Prostate gland (tissue), 2 donors: Measurements from ENCODE around the gene SH2D2A.

Experiments used
- POLR2A ChIP-seq: fragments of 450-650 bp; IDR thresholded peaks from one replicate; pipeline ENCODE4 v1.6.1; 2016; ENCODE audit warnings: antibody characterized with exemption, mild to moderate bottlenecking
- POLR2AphosphoS5 ChIP-seq: sonication (generic); formaldehyde crosslinking; IDR thresholded peaks from one replicate; pipeline ENCODE4 v1.6.1; 2017; ENCODE audit warnings: antibody characterized with exemption
- TF ChIP-seq, protein P1 (sequence below), 4 experiments: fragments of 200-600 bp in 2 of 4; fragments of 450-650 bp in 2 of 4; sonication (generic) in 2 of 4; IDR thresholded peaks; 1 replicate in 3 of 4; 2 replicates in 1 of 4; pipeline ENCODE4 v1.5.1; 2016 to 2019; ENCODE audit warnings: antibody characterized with exemption in 4 of 4, mild to moderate bottlenecking in 2 of 4, moderate library complexity in 2 of 4

DNA sequence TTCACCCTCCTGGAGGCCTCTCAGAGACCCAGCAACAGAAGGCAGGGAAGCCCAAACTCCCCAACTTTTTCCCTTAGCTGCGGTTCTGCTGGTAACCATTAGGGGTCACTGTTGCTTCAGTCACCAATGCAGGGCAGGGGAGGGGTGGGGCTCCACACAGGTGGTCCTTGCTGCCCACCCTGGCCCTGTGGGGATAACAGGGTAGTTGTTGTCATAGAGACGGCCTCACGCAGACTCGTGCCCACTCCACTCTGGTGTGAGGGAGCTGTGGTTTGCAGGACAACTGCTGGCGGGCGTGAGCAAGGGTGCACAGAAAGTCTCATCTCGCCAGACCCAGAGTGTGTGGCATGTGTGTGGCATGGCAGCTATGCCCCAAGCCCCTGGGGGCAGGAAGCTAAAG lies 22.3 kb upstream of the SH2D2A start:
- TF ChIP-seq POLR2A (no peak), POLR2AphosphoS5 (no peak)
- TF ChIP-seq, protein P1, sequence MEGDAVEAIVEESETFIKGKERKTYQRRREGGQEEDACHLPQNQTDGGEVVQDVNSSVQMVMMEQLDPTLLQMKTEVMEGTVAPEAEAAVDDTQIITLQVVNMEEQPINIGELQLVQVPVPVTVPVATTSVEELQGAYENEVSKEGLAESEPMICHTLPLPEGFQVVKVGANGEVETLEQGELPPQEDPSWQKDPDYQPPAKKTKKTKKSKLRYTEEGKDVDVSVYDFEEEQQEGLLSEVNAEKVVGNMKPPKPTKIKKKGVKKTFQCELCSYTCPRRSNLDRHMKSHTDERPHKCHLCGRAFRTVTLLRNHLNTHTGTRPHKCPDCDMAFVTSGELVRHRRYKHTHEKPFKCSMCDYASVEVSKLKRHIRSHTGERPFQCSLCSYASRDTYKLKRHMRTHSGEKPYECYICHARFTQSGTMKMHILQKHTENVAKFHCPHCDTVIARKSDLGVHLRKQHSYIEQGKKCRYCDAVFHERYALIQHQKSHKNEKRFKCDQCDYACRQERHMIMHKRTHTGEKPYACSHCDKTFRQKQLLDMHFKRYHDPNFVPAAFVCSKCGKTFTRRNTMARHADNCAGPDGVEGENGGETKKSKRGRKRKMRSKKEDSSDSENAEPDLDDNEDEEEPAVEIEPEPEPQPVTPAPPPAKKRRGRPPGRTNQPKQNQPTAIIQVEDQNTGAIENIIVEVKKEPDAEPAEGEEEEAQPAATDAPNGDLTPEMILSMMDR (IDR thresholded peaks at IDR 0.05), result peak; percentile 56 to 73 (median 66)
